GM12872 (cell line): ENCODE data around the gene LHFPL3.

Experiments
- CTCF ChIP-seq: IDR thresholded peaks from 3 replicates; pipeline ENCODE4 v1.5.1; 2011; ENCODE audit warnings: low read depth, mild to moderate bottlenecking, low read length, moderate library complexity; ENCODE audit not compliant: insufficient read depth

The LHFPL3 gene

GRCh38 chr7:104950006-104950405, 621.6 kb downstream of the LHFPL3 start:
- no peak for TF ChIP-seq CTCF

GRCh38 chr7:104950754-104951153, 622.4 kb downstream of the LHFPL3 start:
- no peak for TF ChIP-seq CTCF

- no peak for TF ChIP-seq CTCF
These were observed 623.1 kb downstream of the LHFPL3 start for GRCh38 chr7:104951546-104951945.

GRCh38 chr7:104955276-104955675, 626.9 kb downstream of the LHFPL3 start:
- TF ChIP-seq CTCF = no peak
